ENCODE results near the gene CHRM2. TPM values are rescaled to one million over a fixed set of nuclear protein-coding genes. Genes with fewer than 3 reads are reported as not detected.

The CHRM2 gene
- total and polyA plus RNA-seq, 2 of the 4 experiments (the other 2 are of a cell fraction), result 79.3 to 184 TPM

GRCh38 chr7:136874393-136875032 is 6.1 kb downstream of the CHRM2 start:
- no peak overlapping the region for H4K8ac ChIP-seq (ENCODE audit: low read depth in 2 of 2, low read length in 2 of 2)
- CTCF ChIA-PET, result interaction anchor here (0.6 to 1.2 kb wide), 6 partner anchors 11 to 687 kb away, joined by 3 to 5 read pairs (median 4); no protein-coding TSS in a partner anchor
- H3K9me1 ChIP-seq (ENCODE audit: insufficient read depth, low read length), result peaks cover 3% of the 10 kb centered on the region; the same call in 1 of the 2 replicates
- H3K4ac ChIP-seq (ENCODE audit: low read depth, low read length), result no peak overlapping the region
- H2AFZ ChIP-seq (replicated peaks; ENCODE audit: low read length, poor library complexity), result no peak overlapping the region
- TF ChIP-seq RAD21 (IDR thresholded peaks at IDR 0.05; ENCODE audit: low read length) (peak; percentile 34), ELK1 (IDR thresholded peaks at IDR 0.05; ENCODE audit: borderline replicate concordance, low read depth, low read length) (no peak), CTCF (conservative IDR thresholded peaks at IDR 0.05; ENCODE audit: low read depth, low read length) (peak; percentile 58), SMC3 (IDR thresholded peaks at IDR 0.05; ENCODE audit: low read depth, low read length) (peak; percentile 44), MAZ (IDR thresholded peaks at IDR 0.05; ENCODE audit: borderline replicate concordance, low read depth, low read length) (peak; percentile 82)
- dilution Hi-C loops (cut with HindIII; ENCODE audit: low sequenced_read_pairs, unreplicated experiment) (no loop called here), in situ Hi-C loops (cut with MboI; ENCODE audit: low sequenced_read_pairs) (loop anchor here (5.0 to 10.0 kb wide), 3 partner anchors 208 to 710 kb away; no protein-coding TSS in a partner anchor), intact Hi-C loops (cut with micrococcal nuclease) (loop anchor here (5.0 to 10.0 kb wide), 7 partner anchors 83 to 1210 kb away; partner anchors contain the start of genes PTN and STMP1)
- H3K18ac ChIP-seq (ENCODE audit: low read depth, low read length), result no peak overlapping the region
- H4K91ac ChIP-seq (ENCODE audit: insufficient read depth, low read depth, low read length), result no peak overlapping the region
- no peak overlapping the region for H3K9ac ChIP-seq (ENCODE audit: low read depth, low read length)
- no peaks in the 10 kb centered on the region for H3K27me3 ChIP-seq (ENCODE audit: control insufficient read depth, insufficient read depth, low read length)
- H4K5ac ChIP-seq (ENCODE audit: low read depth, low read length), result no peak overlapping the region
- peak overlapping the region; percentile 35 for H2BK5ac ChIP-seq (ENCODE audit: low read depth, low read length, poor library complexity, severe bottlenecking)
- H3K56ac ChIP-seq (ENCODE audit: extremely low read depth, insufficient read depth, low read length), result no peak overlapping the region; the same call in 1 of the 2 replicates
- POLR2A ChIA-PET (ENCODE audit: unreplicated experiment), result no interaction called here
- H3K23ac ChIP-seq (ENCODE audit: low read depth, low read length), result no peak overlapping the region
- no peak overlapping the region for H3K4me3 ChIP-seq (ENCODE audit: insufficient read depth, low read depth, low read length)
- no CpG with 5 or more reads among the region's 2 CpGs for WGBS, 2 experiments (ENCODE audit: extremely low coverage in 2 of 2, insufficient read length in 1 of 2)
- peak overlapping the region; percentile 18; the same call in 1 of the 2 replicates for H3K27ac ChIP-seq (ENCODE audit: insufficient read depth, low read length)
- no peaks in the 10 kb centered on the region for H3K9me3 ChIP-seq (ENCODE audit: control insufficient read depth, insufficient read depth, low read length)
- H3K4me2 ChIP-seq (ENCODE audit: low read depth, low read length), result no peak overlapping the region; the same call in 1 of the 2 replicates
- H2AK9ac ChIP-seq (replicated peaks; ENCODE audit: low read depth, low read length, poor library complexity), result no peak overlapping the region
- ATAC-seq (ENCODE audit: low read depth) (peak; percentile 21), DNase-seq (peak; percentile 73)
- no peak overlapping the region for H2BK20ac ChIP-seq (ENCODE audit: low read depth, low read length)
- no peak overlapping the region for H2BK120ac ChIP-seq (ENCODE audit: low read depth, low read length)
- H3K4me1 ChIP-seq (ENCODE audit: control insufficient read depth, insufficient read depth, low read length), result peaks cover 22% of the 10 kb centered on the region
- no TSS peak for BruUV-seq (replicated peaks)
- no peak overlapping the region for H3K14ac ChIP-seq (replicated peaks; ENCODE audit: low read depth, low read length)
- H4K20me1 ChIP-seq (ENCODE audit: insufficient read depth, low read length), result peaks cover 28% of the 10 kb centered on the region; the same call in 1 of the 2 replicates
- H2AK5ac ChIP-seq (ENCODE audit: low read depth, low read length), result no peak overlapping the region
- H3K79me1 ChIP-seq (ENCODE audit: low read depth in 1 of 2, low read length in 2 of 2), result peaks cover 10 to 43% of the 10 kb centered on the region in 2 experiments; a peak in 3 of 4 replicates
- H3K36me3 ChIP-seq (ENCODE audit: control insufficient read depth, insufficient read depth, low read length), result peaks cover 27% of the 10 kb centered on the region
- no peak overlapping the region for H2BK15ac ChIP-seq (ENCODE audit: low read depth, low read length)
